ENCODE measurements around the gene EFNA2.

DNA sequence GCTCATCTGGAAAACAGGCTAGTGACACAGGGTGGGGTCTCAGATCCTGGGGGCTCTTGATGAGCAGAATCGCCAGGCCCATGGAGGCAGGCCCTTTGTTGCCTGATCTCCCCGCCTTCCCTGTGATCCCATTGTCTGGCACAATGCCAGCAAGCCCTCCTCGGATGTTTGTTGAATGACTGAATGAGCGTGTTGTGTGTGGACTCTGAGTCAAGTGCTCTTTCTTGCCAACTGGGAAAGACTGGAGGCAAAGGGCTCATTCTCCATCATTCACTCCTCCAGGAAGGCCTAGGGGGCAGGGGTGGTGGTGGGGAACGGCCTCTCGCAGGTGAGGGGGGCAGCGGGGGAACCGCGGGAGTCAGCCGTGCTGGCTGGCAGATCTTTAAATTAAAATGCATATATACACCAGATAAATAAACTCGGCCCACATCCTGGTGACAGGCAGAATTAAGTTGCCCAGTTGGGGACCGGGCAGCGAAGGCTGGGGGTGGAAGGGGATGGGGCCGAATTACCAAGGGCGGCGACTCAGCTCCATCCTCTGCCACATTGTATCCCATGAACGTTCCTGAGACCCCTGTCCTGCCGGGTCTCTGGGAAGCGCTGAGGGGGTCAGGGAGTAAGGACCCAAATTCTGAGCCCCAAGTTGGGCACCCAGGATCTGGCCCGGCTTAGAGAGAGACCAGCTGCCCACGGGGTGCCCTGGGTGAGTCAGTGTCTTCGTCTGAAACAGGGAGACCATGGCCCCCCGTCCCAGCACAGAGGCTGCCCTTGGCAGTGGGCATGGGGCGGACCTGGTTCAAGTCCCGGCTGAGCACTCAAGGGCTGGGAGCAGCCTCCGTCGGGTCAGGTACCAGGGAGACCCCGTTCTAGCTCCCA, 24.5 kb downstream of the EFNA2 start:
- TF ChIP-seq CTCF (IDR thresholded peaks at IDR 0.05; ENCODE audit: low read depth, low read length, poor library complexity, severe bottlenecking) (no peak), EZH2phosphoT487 (IDR thresholded peaks at IDR 0.05; ENCODE audit: borderline replicate concordance, low read length) (no peak)

Measured in DOHH2 (cell line).